ELR (cell line): Measurements from ENCODE around the gene EZH2.

ENCODE experiments used
- DNase-seq: peaks from one replicate; pipeline ENCODE4 v3.0.0-alpha.2; 2015; ENCODE audit warnings: low read depth

The EZH2 gene

DNA sequence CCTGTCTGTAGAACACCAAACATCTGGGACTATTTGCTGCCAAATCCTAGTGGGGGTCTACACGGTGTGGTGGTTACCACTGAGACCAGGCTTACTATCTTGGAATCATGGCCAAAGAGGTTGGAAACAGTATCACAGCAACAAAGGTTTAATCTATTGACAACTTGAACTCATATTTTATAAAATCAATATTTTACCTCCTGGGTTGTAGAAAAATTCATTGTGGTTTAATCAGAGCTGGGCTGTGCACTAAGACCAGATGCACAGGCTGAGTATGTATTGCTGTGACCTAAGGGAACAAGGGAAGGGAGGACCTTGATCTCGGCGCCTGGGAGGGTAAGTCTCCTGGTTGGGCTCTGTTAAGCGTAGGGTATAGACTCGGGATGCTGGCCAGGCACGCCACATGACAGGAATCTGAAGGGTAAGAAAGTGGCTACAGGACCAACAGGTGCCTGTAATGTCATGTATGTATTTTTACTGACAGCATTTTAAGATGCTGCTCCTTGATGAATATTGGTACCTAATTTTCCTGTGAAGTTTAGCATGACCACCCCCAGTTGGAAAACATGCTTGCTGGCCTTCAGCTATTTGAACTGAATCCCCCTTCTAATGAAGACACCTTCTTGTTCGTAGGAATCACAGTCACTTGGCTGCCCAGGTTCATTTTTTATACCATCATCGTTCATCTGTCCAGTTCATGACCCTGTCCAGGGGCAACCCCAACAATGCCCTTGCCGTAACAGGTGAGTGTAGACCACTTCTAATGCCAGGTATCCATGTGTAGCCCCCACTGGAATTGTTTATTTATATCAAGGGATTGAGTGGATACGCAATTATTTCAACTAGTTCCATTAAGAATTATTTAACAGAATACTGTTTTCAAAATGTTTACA lies 79.5 kb downstream of the EZH2 start:
- no peak for DNase-seq

DNA sequence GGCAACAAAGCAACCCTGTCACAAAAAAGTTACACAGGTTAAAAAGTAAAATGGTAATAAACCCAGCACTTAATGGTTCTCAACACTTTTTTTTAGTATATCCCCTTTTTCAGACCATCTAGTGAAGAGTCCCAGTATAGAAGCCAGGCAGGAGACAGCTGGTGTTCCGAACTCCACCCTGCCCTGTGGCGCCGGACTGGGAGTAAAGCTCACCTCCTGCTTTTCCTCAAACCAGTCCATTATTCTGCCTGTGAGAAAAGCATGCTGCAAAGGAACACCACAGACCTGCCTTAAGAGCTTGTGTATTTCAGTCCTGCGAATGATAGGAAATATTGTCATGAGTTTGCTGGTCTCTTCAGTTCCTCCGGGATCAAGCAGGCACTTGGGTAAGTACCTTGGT lies 81.0 kb downstream of the EZH2 start:
- DNase-seq: no peak

DNA sequence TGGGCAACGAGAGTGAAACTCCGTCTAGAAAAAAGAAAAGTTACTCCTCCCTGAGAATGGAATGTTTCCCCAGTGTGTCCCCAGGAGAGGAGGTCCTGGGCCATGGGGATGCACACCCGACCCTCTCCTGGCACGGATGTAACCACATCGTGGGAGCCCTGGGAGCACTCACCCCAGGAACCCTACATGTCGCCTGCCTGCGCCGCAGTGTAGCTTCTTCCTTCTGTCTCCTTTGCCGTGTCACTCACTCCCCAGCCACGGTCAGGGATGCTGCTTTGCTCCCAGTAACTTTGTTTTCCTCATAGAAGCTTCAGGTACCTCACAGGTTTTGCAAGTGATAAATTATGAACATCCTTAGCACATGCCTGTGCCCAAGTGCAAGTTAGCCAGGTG lies 82.0 kb downstream of the EZH2 start:
- DNase-seq: no peak

DNA sequence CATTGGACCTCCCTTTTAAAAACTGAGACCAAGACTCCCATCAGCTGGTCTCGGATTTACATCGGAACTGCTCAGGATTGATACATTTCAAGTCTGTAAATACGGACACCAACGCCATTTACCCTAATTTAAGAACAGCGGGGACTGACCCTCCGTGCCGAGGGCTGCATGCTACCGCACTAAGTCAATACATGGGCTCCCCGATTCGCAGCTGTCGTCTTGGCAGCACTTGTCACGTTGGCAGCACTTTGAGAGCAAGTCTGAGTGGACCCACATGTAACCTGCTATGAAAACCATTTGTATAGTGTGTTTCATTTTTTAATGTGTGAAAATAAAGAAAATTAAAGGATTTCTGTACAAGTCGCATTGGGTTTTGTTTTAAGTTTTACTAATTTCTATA lies 83.4 kb downstream of the EZH2 start:
- DNase-seq: no peak

DNA sequence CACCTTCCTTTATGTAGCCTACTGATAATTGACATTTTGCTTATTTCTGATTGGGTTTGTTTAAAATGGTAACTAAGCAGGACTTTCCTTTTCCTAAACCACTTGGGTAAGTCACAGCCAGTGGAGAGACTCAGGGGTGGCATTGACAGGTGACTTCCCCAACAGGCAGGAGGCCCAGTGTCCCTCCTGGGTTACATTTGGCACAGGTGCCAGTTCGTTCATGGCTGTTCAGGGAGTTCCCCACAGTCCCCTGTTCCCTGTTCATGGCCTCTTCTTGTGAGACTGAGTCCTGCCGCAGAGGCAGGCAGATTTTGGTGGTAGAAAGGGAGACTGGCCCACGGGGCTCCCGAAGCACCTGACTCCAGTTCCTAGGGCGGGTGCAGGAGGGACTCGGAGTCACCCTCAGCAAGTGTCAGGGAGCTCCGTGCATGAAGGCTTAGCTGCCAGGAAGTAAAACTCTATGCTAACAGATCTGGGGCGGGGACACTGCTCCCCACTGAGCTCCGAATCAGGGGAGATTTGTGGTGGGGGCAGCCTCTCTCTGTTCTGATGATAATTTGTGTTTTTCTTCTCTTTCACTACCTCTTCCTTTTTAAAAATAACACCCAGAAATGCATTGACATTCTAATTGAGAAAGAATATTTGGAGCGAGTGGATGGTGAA lies 84.1 kb downstream of the EZH2 start:
- no peak for DNase-seq

DNA sequence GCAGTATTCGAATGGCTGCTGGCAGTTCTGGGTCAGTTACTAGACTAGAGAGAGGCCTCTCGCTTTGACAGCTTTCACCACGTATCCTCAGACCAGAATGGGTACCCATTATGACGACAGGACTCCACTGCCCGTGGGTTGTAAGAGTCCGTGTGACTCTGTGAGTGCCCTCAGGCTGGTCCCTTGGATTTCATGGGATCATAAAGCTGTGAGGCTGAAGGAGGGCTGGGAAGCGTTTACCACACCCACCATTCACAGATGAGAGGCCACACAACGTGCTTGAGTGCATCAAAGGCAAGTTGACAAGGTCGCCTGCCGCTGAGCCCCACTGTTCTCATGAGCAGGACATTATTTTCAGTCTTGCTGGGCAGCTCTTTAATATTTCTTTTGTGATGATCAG lies 87.2 kb downstream of the EZH2 start:
- no peak for DNase-seq

DNA sequence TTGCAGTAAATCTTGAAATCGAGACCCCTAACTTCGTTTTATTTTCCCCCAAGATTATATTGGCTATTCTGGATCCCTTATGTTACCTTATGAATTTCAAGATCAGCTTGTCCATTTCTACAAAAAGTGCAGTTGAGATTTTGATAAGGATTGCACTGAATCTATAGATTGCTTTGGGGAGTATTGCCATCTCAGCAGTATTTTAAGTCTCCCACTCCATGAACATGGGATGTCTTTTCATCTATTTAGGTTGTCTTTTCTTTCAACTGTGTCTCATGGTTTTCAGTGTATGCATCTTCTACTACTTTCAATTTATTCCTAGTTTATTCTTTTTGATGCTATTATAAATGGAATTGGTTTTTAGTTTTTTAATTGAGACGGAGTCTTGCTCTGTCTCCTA lies 89.6 kb downstream of the EZH2 start:
- no peak for DNase-seq

DNA sequence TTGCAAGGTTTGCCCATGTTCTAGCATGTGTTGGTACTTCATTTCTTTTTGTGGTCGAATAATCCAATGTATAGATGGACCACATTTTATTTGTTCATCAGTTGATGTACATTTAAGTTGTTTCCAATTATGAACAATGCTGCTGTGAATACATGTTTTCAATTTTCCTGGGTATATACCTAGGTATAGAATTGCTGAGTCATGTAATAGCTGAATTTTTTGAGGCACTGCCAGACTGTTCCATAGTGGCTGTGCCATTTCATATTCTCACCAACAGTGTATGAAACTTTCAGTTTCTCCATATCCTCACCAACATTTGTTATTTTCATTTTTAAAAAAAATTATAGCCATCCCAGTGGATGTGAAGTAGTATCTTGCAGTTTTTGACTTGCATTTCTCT lies 90.5 kb downstream of the EZH2 start:
- no peak for DNase-seq

DNA sequence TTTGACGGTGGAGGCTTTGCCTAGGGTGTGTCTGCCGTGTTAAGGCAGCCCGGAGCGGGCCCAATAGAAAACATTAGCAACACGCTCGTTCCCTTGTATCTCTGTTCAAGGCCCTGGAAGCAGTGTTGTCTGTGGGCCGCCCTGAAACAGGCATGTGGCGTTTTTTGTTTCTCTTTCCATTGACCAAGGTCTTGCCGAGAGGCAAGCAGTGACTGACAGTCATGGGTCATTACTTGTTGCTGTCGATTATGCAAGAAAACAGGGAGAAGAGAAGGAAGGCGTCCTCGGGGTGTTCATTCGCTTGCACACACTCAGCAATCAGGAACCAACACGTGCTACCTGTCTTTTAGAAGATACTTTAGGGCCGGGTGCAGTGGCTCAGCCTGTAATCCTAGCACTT lies 92.5 kb downstream of the EZH2 start:
- no peak for DNase-seq

DNA sequence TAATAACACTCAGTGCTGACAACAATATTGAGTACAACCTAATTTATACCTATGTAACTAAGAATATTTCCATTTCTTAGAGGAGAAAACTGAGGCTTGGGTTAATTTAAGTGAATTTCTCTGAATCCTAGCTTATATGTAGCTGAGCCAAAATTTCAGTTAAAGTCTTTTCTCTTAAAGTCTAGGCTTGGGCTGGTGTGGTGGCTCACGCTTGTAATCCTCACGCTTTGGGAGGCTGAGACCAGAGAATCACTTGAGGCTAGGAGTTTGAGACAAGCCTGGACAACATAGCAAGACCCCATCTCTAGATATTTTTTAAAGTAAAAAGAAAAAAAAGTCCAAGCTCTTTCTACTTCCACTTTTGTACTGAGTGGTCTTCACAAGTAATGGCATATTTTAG lies 93.2 kb downstream of the EZH2 start:
- DNase-seq: no peak

DNA sequence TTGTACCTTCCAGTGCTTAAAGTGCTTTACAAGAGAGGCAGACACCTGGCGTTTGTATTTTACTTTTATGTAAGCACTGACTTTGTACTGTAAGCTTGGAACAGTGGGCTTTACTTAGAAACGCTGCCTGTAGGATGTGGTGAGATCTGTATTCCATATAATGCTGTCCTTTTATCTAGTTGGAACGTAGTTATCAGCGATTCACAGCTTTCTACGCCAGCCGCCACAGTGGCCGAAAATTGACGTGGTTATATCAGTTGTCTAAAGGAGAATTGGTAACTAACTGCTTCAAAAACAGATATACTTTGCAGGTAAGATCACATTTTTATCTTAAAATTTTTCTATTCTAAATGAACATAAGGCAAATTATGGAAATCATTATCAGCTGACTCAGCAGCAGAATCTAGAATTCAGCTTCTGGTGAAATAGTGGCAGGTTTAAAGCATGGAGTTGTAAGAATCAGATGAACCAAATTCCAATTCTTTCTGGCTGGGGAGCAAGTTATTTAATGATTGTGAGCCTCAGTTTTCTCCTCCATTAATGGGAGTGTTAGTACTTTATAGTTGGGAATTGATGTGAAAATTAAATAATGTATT lies 93.9 kb downstream of the EZH2 start:
- DNase-seq: no peak

DNA sequence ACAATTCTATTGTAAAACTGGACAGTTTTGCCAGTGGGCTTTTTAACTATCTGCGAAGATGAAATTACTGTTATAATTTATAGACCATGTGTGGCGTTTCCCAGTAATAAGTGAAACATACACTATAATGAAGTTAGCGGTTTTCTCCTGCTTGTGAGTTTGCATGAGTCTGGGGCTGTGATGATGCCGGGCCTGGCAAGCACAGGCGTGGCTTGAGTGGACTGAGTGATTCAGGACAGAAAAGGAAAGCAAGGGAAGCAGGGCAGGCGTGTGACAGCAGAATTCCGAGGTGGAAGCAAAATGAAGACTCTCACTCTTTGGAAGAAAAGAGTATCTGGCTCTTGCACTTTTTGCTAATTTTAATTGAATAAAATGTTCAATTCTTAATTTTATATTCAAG lies 94.9 kb downstream of the EZH2 start:
- DNase-seq: no peak

DNA sequence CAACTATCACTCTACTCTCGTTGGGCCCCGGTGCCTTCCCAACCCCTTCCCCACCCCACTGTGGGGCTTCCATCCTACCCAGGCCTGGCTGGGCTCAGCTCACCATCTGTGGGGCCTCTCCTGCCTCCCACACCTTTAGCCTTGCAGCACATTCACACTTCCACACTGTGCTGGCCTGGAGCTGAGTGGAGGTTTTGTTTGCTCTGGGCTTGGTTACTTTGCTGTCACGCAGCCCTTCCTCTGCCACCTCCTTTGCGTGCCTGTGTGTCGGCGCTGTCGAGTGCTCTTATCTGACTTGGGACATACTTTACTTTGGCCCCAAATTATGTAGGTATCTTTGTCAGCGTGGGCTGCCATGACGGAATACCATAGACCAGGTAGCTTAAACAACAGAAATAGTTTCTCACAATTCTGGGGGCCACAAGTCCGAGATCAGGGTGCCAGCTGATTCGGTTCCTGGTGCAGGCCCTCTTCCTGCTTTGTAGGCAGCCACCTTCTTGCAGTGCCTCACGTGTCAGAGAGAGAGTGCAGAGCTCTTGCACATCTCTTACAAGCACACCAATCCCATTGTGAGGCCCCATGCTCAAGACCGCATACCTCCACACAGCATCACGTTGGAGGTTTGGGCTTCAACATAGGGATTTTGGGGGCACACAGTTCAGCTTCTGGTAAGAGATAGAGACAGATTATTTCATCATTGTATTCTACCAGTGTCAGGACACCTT lies 96.4 kb downstream of the EZH2 start:
- no peak for DNase-seq

DNA sequence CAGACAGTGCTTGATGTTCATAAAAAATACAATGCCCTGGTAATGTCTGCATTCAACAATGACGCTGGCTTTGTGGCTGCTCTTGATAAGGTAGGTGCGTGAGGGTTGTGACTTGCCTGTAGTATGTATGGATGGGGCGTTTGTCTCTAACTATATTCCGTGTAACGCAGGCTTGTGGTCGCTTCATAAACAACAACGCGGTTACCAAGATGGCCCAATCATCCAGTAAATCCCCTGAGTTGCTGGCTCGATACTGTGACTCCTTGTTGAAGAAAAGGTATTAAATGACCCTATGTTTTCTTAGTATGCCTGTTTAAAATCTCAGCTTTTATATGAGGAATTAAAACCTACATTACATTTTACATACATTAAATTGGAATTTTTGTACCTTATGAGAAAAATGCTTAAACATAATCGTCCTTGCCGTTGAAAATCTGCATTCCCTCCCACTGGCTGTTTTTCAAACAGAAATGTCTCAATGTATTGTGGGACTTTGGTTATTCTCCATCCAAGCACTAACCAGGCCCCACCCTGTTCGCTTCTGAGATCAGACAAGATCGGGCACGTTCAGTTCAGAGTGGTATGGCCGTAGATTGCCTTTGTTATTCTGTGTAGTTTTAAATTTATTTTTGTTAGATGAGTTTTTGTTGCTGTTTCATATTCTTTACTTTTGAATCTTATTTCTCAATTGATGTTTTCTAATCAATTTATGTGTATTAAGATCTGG lies 100.1 kb downstream of the EZH2 start:
- DNase-seq: no peak

DNA sequence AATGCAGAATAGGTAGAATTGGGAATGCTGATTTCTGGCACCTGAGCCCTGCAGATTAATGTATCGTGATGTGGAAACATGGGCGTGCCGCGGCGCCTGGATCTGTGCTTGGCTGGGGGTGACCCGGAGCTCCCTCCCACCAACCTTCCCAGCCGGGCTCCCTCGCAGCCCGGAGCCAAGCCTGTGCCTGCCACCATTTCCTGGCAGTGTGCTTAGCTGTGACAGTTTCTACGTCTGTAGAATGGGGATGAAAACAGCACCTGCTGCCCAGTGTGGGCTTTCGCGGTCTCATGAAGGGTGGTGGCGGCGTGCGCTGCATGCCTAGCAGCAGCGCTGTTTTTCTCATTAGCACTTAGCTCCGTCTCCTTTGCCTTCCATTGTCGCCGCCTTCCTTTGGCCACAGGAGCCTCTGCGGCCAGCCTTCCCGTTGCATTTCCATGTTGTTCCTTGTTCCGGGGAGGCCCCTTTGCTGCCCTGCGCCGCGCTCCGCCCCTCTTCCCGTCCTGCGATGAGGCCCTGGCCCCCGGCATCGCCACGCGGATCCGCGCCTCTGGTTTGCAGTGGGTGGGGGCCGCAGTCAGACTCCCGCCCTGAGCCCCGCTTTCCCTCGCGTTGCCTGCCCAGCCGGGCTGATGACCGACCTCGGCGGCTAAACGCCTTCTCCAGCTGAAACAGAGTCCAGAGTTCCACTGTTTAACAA lies 101.2 kb downstream of the EZH2 start:
- no peak for DNase-seq

DNA sequence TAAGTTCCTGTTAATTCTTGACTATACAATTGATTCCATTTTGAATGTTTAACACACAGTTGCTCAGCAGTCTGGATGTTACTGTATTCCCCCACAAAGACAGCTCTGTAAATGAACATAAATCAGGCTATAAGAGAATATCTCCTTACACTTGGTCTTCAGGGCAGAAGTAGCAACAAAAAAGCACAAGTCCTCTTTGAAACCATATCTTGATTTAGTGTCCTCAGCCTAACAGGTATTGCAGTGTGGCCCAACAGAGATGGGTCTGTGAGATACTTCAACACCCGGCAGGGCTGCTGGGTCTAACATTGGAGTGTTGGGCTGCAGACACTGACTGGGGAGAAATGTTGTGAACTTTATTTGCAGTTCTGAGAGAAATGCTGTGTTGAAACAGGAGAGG lies 109.6 kb downstream of the EZH2 start:
- DNase-seq: no peak

DNA sequence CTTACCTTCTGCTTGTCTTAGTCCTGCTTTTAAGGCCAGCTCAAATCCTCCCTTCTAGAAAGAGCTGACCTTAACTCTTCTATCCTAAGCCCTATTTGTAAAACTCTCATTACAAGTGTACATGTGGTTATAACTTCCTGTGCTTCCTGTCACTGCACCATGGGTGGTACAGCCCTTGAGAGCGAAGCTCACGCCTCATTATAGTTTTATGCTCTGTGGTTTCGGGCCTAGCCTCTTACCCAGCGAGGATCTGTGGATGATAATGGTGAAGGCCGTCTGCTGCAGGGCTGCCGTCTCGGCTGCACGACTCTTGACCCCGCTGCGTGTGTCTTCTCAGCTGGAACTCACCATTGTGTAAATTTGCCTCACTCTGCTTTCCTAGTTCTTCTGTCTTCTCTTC lies 110.8 kb downstream of the EZH2 start:
- no peak for DNase-seq

DNA sequence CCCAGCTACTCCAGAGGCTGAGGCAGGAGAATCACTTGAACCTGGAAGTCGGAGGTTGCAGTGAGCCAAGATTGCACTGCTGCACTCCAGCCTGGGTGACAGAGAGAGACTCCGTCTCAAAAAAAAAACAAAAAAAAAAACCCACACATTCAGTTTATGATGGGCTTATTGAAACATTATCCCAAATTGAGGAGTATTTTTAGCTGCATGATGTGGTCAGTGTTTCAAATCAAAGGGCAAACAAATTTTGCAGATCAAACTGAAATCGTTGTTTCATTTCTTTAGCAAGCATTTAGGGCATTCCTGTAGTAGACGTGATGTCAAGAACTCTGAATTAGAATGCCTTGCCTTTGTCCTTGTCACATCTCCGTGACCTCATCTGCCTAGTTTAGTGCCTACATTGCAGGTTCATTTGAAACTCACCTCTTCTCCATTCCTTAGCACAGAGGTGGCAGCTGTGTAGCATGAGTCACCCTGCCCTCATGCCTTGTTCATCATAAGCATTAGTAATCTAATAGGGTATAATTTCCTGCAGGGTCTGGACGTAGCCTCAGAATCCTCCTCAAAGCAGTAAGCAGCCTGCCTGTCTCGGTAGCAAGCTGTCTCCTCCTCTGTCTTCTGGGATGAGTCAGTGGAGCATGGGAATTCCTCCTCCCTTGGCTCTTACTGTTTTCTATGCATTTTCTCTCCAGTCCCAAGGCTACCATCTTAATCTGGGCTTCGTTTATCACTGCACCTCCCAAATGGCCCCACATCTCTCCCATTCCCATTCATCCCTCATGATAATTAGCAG lies 111.6 kb downstream of the EZH2 start:
- DNase-seq: peak; percentile 97

DNA sequence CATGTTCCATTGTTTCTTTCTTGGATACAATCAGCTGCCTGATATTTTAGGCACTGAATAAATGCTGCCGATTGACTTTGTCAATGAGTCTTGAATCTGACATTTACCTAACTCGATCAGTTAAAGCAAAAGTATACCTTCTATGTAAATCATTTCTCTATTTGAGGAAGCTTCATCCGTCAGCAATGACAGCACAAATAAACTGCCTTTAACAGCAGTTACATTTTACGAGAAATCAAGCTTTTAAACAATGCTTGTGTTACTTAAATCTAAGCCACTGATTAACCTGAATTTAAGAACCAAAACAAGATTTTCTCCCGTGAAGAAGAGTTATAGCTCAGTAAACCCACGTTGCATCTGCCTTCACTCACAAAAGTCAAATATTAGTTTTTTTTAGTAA lies 114.1 kb downstream of the EZH2 start:
- DNase-seq: no peak

DNA sequence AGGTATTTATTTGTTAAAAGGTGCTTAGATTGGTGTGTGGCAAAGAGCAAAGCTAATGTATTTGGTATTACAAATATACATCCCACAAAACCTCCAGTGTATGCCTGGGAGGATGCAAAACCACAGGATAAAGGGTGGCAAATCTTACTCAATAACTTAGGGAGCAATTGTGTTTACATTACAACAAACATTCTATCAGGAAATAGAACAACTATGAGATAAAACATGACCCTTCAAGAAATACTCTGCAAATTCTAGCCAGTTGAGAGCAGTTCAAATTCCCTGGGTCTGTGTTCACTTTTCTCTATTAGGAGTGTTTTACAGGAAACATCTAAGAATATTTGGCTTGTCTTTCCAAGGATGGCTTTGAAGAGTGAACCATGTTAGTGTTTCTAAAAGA lies 120.5 kb downstream of the EZH2 start:
- peak; percentile 28 for DNase-seq
